Right lobe of liver (tissue), 6 donors: ENCODE data around the gene ALDOC. TPM values are rescaled to one million over a fixed set of nuclear protein-coding genes. Genes with fewer than 3 reads are reported as not detected.

Experiments
- ATAC-seq, 4 donors: fragments of 200-7000 bp; cut with Tn5 transposase; one replicate each; pipeline ENCODE4 v1.9.1; 2020; ENCODE audit warnings: mild to moderate bottlenecking in 4 of 4, moderate library complexity in 4 of 4
- DNase-seq, 3 donors: peaks; one replicate each; pipeline ENCODE4 v3.0.0-alpha.2; 2020
- H3K27ac ChIP-seq, 3 donors: fragments of 200-600 bp; one replicate each; pipeline ENCODE4 v1.8.0; 2022
- H3K27me3 ChIP-seq, 2 donors: fragments of 200-600 bp; one replicate each; pipeline ENCODE4 v1.8.0; 2022
- H3K36me3 ChIP-seq, 4 donors: fragments of 200-600 bp; sonication (generic) in 1 of 4; one replicate each; pipeline versions ENCODE4 v1.5.1 to v1.8.0; 2017 to 2022; ENCODE audit warnings: control low read depth in 1 of 4
- H3K4me1 ChIP-seq, 4 donors: fragments of 200-600 bp; sonication (generic) in 1 of 4; one replicate each; pipeline versions ENCODE4 v1.5.1 to v1.8.0; 2017 to 2022; ENCODE audit warnings: control low read depth in 1 of 4
- H3K4me3 ChIP-seq, 3 donors: fragments of 200-600 bp; one replicate each; pipeline ENCODE4 v1.8.0; 2022
- H3K9me3 ChIP-seq, 4 donors: fragments of 200-600 bp; sonication (generic) in 1 of 4; one replicate each; pipeline versions ENCODE4 v1.5.1 to v1.8.0; 2017 to 2022; ENCODE audit warnings: control low read depth in 1 of 4
- POLR2A ChIP-seq: fragments of 450-650 bp; IDR thresholded peaks from one replicate; pipeline ENCODE4 v1.6.1; 2017; ENCODE audit warnings: antibody characterized with exemption, mild to moderate bottlenecking
- WGBS: methylation state at CpG from one replicate; pipeline ENCODE4 v1.1.6; 2018; ENCODE audit warnings: low coverage, low lambda C conversion rate; ENCODE audit not compliant: insufficient coverage; ENCODE audit errors: missing lambda C conversion rate; 5-methylcytosine and 5-hydroxymethylcytosine counted together
- intact Hi-C, 2 donors: fragments of 100-400 bp; cut with DNase I; formaldehyde crosslinking; loops; one replicate each; pipeline versions ENCODE4 v1.11.2 to v1.14.1; 2022
- total RNA-seq, 6 experiments: library from RNA; depleted of rRNA in 2 of 6; stranded (reverse); fragments of >200 nt in 2 of 6; fragmentation: NEBNext Ultra II Directional in 3 of 6; extraction: Animal tissue kit (Norgen Biotek cat#: 25700) in 3 of 6; gene quantifications; one replicate each; pipeline versions ENCODE4 v1.1.0 to v1.2.4, GENCODE V29; 2016 to 2023
- TF ChIP-seq, protein P1 (sequence below), 4 donors: fragments of 200-600 bp in 3 of 4; fragments of 450-650 bp in 1 of 4; IDR thresholded peaks; one replicate each; pipeline versions ENCODE4 v1.5.1 to v1.8.0; 2016 to 2022; ENCODE audit warnings: antibody characterized with exemption in 4 of 4, mild to moderate bottlenecking in 2 of 4
- donor health status: DM: no; HTN: yes; CAD: no.
- donor health status: DM: no; HTN: no; CAD: no.
- donor health status: DM: no; HTN: no; CAD: no.
- donor health status: DM: no; HTN: yes; CAD: no.
- donor health status: DM: no; HTN: yes; CAD: no.

The ALDOC gene
- total RNA-seq, 6 experiments from 2014 or later, result 36.0 to 76.6 (median 48.9) TPM

DNA sequence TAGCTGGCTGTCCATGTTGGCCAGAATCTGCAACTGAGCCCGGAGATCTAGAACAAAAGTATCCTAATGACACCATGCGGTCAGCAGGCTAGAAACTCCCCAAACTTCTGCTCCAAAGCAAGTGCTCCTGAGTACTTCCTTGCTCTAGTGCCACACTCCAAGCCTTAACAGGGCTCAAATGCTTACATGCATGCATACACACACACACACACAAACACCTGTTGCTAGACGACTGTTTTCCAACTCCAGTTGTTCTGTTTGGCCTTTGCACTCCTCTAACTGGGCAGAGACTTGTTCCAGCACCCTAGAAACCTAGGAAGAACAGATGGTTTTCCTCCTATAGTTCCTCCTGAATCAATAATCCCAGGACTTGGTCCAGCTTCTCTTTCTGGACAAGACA, 7.7 kb upstream of the ALDOC start:
- Histone ChIP-seq H3K27ac (no peak overlapping the region), H3K4me1 (no peaks in the 10 kb centered on the region), H3K27me3 (no peaks in the 10 kb centered on the region), H3K36me3 (peaks cover 0 to 37% (median 6%) of the 10 kb centered on the region in 4 donors), H3K9me3 (no peaks in the 10 kb centered on the region), H3K4me3 (no peak overlapping the region)
- WGBS, result 80% methylated on average over 1 of the region's 3 CpGs
- TF ChIP-seq, protein P1, sequence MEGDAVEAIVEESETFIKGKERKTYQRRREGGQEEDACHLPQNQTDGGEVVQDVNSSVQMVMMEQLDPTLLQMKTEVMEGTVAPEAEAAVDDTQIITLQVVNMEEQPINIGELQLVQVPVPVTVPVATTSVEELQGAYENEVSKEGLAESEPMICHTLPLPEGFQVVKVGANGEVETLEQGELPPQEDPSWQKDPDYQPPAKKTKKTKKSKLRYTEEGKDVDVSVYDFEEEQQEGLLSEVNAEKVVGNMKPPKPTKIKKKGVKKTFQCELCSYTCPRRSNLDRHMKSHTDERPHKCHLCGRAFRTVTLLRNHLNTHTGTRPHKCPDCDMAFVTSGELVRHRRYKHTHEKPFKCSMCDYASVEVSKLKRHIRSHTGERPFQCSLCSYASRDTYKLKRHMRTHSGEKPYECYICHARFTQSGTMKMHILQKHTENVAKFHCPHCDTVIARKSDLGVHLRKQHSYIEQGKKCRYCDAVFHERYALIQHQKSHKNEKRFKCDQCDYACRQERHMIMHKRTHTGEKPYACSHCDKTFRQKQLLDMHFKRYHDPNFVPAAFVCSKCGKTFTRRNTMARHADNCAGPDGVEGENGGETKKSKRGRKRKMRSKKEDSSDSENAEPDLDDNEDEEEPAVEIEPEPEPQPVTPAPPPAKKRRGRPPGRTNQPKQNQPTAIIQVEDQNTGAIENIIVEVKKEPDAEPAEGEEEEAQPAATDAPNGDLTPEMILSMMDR (IDR thresholded peaks at IDR 0.05), result no peak
- TF ChIP-seq POLR2A, result no peak
- DNase-seq, result no peak
- intact Hi-C loops, result no loop called here
- ATAC-seq, result no peak

DNA sequence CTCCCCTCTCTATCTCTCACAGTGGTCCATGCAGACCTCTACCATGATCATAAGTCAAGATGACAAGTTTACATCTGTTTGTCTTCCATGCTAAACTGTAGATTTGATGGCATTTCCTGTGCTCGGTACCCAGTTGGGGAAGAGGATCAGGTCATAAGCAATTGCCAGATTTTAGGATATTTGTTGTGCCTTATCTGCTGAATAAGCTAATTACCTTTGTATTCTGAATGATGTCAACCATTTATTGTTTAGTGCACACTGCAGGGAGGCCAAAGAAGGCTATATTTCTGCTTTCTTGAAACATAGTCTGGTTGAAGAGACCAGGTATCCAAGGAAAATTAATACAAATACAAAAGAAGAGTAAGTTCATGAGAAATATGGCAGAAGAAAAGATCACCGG, 5.8 kb upstream of the ALDOC start:
- Histone ChIP-seq H3K4me1 (peaks cover 0 to 8% (median 3%) of the 10 kb centered on the region in 4 donors), H3K36me3 (peaks cover 0 to 39% (median 6%) of the 10 kb centered on the region in 4 donors), H3K27ac (no peak overlapping the region), H3K4me3 (no peak overlapping the region), H3K27me3 (no peaks in the 10 kb centered on the region), H3K9me3 (no peaks in the 10 kb centered on the region)
- no peak for TF ChIP-seq POLR2A
- TF ChIP-seq, protein P1 (IDR thresholded peaks at IDR 0.05), result no peak
- intact Hi-C loops, result no loop called here
- DNase-seq (no peak), ATAC-seq (no peak)
- 90% methylated on average over 2 of the region's 2 CpGs for WGBS

DNA sequence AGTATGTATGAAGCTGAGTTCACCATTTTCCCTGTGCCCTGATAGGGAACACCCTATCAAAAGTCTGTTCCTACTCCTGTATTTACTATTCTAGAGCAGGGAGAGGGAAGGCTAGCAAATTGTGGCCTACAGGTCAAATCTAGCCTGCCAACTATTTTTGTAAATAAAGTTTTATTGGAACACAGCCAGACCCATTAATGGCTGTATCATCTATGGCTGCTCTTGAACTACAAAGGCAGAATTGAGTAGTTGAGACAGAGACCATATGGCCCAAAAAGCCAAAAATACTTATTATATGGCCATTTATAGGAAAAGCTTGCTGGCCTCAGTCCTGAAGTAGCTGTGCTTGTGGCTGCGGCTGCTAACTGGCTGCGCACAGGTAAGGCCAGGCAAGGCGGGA, 4.3 kb upstream of the ALDOC start:
- ATAC-seq (no peak), DNase-seq (no peak)
- Histone ChIP-seq H3K27ac (no peak overlapping the region), H3K36me3 (peaks cover 0 to 39% (median 6%) of the 10 kb centered on the region in 4 donors), H3K4me3 (no peak overlapping the region), H3K27me3 (no peaks in the 10 kb centered on the region), H3K4me1 (peaks cover 0 to 16% (median 6%) of the 10 kb centered on the region in 4 donors), H3K9me3 (no peaks in the 10 kb centered on the region)
- WGBS, result no CpG with 5 or more reads among the region's 3 CpGs
- TF ChIP-seq POLR2A, result no peak
- TF ChIP-seq, protein P1 (IDR thresholded peaks at IDR 0.05), result no peak
- intact Hi-C loops, result no loop called here

DNA sequence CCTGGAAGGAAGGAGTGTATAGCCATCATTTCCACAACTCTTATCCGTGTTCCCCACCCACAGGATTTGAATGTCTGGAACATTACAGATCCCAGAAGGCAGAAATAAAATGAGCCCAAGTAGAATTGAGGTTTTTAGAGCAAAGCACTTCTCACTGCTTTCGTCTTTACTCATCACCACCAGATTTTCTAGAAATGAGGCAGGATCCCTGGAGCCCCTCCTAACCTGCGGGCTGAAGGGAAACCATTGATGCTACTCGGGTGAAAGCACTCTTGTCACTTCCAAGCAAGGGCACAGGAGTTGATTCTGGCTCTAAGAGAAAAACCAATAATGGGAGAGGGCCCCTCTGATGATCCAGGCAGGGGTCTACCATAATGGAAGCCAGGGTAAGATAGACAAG, 2.8 kb upstream of the ALDOC start:
- intact Hi-C loops, result no loop called here
- H3K36me3 ChIP-seq, result peaks cover 0 to 26% (median 3%) of the 10 kb centered on the region in 4 donors
- ATAC-seq (no peak), DNase-seq (no peak)
- TF ChIP-seq POLR2A, result no peak
- TF ChIP-seq, protein P1 (IDR thresholded peaks at IDR 0.05), result no peak
- no peaks in the 10 kb centered on the region for H3K27me3 ChIP-seq
- 83% methylated on average over 4 of the region's 4 CpGs for WGBS
- H3K9me3 ChIP-seq, result no peaks in the 10 kb centered on the region
- peaks cover 0 to 20% (median 6%) of the 10 kb centered on the region in 4 donors for H3K4me1 ChIP-seq
- no peak overlapping the region for H3K4me3 ChIP-seq
- H3K27ac ChIP-seq, result no peak overlapping the region
